GM12878 (cell line): ENCODE results near the gene RBMS1. TPM values are rescaled to one million over a fixed set of nuclear protein-coding genes. Genes with fewer than 3 reads are reported as not detected.

Experiments used
- ATAC-seq: fragments of 200-7000 bp; cut with Tn5 transposase; 3 replicates; pipeline ENCODE4 v1.9.1; 2020; ENCODE audit warnings: mild to moderate bottlenecking, moderate library complexity
- BruUV-seq: library from RNA; stranded (reverse); fragments of 400-500 nt; replicated peaks from 2 replicates; lab custom pipeline; 2021; lab: Mats Ljungman, UMichigan
- CTCF ChIA-PET: fragments of 300-600 bp; sonication (Branson Sonifier 250); formaldehyde crosslinking; extraction: SDS; loops from one replicate; lab custom pipeline; 2021; ENCODE audit warnings: inconsistent platforms; lab: Yijun Ruan, JAX
- POLR2A ChIA-PET: fragments of 350-600 bp; formaldehyde crosslinking; extraction: SDS; loops from one replicate; lab custom pipeline; 2021; ENCODE audit warnings: inconsistent platforms; lab: Charles Lee
- RAD21 ChIA-PET: fragments of 300-600 bp; sonication (Branson Sonifier 250); formaldehyde crosslinking; loops from one replicate; lab custom pipeline; 2023; ENCODE audit warnings: antibody characterized with exemption; ENCODE audit not compliant: unreplicated experiment; lab: Charles Lee
- SMC1A ChIA-PET: fragments of 300-600 bp; sonication (Branson Sonifier 250); formaldehyde crosslinking; loops from one replicate; lab custom pipeline; 2023; ENCODE audit not compliant: unreplicated experiment, uncharacterized antibody; lab: Charles Lee
- DNase-seq: peaks from one replicate; pipeline ENCODE4 v3.0.0-alpha.2; 2011; ENCODE audit warnings: low read depth, low spot score
- FAIRE-seq: peaks from 3 replicates; lab custom pipeline; 2011; peaks lifted over from hg19 to GRCh38; lab: Jason Lieb, UNC
- H2AFZ ChIP-seq: 2 replicates; pipeline ENCODE4 v1.6.0; 2011; ENCODE audit warnings: low read depth, low read length, control low read depth; ENCODE audit not compliant: control insufficient read depth
- H3K27ac ChIP-seq: 2 replicates; pipeline ENCODE4 v1.5.1; 2011; ENCODE audit warnings: control low read depth; ENCODE audit not compliant: control insufficient read depth, insufficient read depth
- H3K27me3 ChIP-seq, 2 experiments: replicated peaks in 1 of 2; 2 replicates each; pipeline versions ENCODE4 v1.6.0 to v1.6.1; 2011; ENCODE audit warnings: low read length in 1 of 2; ENCODE audit not compliant: control insufficient read depth in 2 of 2, insufficient read depth in 2 of 2
- H3K36me3 ChIP-seq, 2 experiments: 2 replicates each; pipeline ENCODE4 v1.5.1; 2011; ENCODE audit warnings: low read length in 1 of 2; ENCODE audit not compliant: control insufficient read depth in 2 of 2, insufficient read depth in 2 of 2
- H3K4me1 ChIP-seq: 2 replicates; pipeline ENCODE4 v1.6.1; 2011; ENCODE audit warnings: mild to moderate bottlenecking, low read length, moderate library complexity, mixed read lengths; ENCODE audit not compliant: control insufficient read depth, insufficient read depth
- H3K4me2 ChIP-seq: 2 replicates; pipeline ENCODE4 v1.6.0; 2011; ENCODE audit warnings: control low read depth; ENCODE audit not compliant: control insufficient read depth, insufficient read depth
- H3K4me3 ChIP-seq: fragments of 200-600 bp; sonication (generic); 2 replicates; pipeline ENCODE4 v1.5.1; 2016
- H3K79me2 ChIP-seq: 2 replicates; pipeline ENCODE4 v1.6.0; 2011; ENCODE audit warnings: low read length; ENCODE audit not compliant: control insufficient read depth, insufficient read depth
- H3K9ac ChIP-seq: 2 replicates; pipeline ENCODE4 v1.8.0; 2011; ENCODE audit warnings: low read length, control low read depth, mixed read lengths; ENCODE audit not compliant: control insufficient read depth, insufficient read depth
- H3K9me3 ChIP-seq: replicated peaks from 3 replicates; pipeline ENCODE4 v1.5.1; 2011; ENCODE audit warnings: mild to moderate bottlenecking, low read length; ENCODE audit not compliant: control insufficient read depth, insufficient read depth
- H4K20me1 ChIP-seq: 2 replicates; pipeline ENCODE4 v1.6.0; 2011; ENCODE audit not compliant: control insufficient read depth, insufficient read depth
- CBFB ChIP-seq: IDR thresholded peaks from 2 replicates; pipeline ENCODE4 v1.6.1; 2016; ENCODE audit warnings: antibody characterized with exemption, low read depth
- KLF5 ChIP-seq: fragments of 450-650 bp; IDR thresholded peaks from 2 replicates; pipeline ENCODE4 v1.6.1; 2014; ENCODE audit warnings: mild to moderate bottlenecking; ENCODE audit not compliant: partially characterized antibody
- MLLT1 ChIP-seq: fragments of 450-650 bp; IDR thresholded peaks from 2 replicates; pipeline ENCODE4 v1.6.1; 2016; ENCODE audit warnings: mild to moderate bottlenecking
- NR2C2 ChIP-seq: IDR thresholded peaks from 2 replicates; pipeline ENCODE4 v1.6.1; 2011; ENCODE audit warnings: borderline replicate concordance, low read depth; ENCODE audit not compliant: control insufficient read depth, insufficient read length
- PAX5 ChIP-seq: IDR thresholded peaks from 2 replicates; pipeline ENCODE4 v1.6.1; 2011; ENCODE audit warnings: low read depth, low read length, borderline replicate concordance
- RCOR1 ChIP-seq: conservative IDR thresholded peaks from 2 replicates; pipeline ENCODE4 v1.6.1; 2012; ENCODE audit warnings: low read depth, low read length, improper control_type of control experiment
- SMAD5 ChIP-seq: IDR thresholded peaks from 2 replicates; pipeline ENCODE4 v1.6.1; 2016; ENCODE audit warnings: antibody characterized with exemption, low read depth
- SPI1 ChIP-seq: IDR thresholded peaks from 2 replicates; pipeline ENCODE4 v1.6.1; 2011; ENCODE audit warnings: low read depth, mild to moderate bottlenecking, low read length, moderate library complexity, borderline replicate concordance; ENCODE audit not compliant: insufficient read depth
- ZBTB11 ChIP-seq: fragments of 450-650 bp; formaldehyde crosslinking; IDR thresholded peaks from 2 replicates; pipeline ENCODE4 v1.5.0; 2022; ENCODE audit warnings: mild to moderate bottlenecking, missing genetic modification characterization
- WGBS: methylation state at CpG from one replicate; pipeline ENCODE4 v1.1.6; 2016; ENCODE audit warnings: low lambda C conversion rate; ENCODE audit not compliant: insufficient replicate concordance, insufficient coverage; ENCODE audit errors: missing lambda C conversion rate; 5-methylcytosine and 5-hydroxymethylcytosine counted together
- in situ Hi-C: fragments of 300-500 bp; cut with MboI; formaldehyde crosslinking; loops from 9 replicates; pipeline ENCODE4 v1.14.3; 2018; ENCODE audit warnings: mixed read lengths
- intact Hi-C: fragments of 100-400 bp; cut with micrococcal nuclease; formaldehyde crosslinking; loops from one replicate; pipeline ENCODE4 v1.14.2; 2022; ENCODE audit not compliant: unreplicated experiment
- polyA plus RNA-seq, 11 experiments: library from polyadenylated mRNA; depleted of rRNA in 4 of 11; unstranded in 6 of 11; stranded (reverse) in 5 of 11; fragments of >200 nt; fragmentation: Nextera tagmentation in 4 of 11; fragmentation: Illumina TruSeq in 1 of 11; extraction: Ambion mirVana in 4 of 11; extraction: Trizol in 1 of 11; gene quantifications; 1 replicate in 1 of 11; 2 replicates in 10 of 11; pipeline versions ENCODE4 v1.2.1 to v1.2.3, GENCODE V29; 2011 to 2016; ENCODE audit warnings: inconsistent platforms in 2 of 11, missing spikeins in 2 of 11, low read depth in 1 of 11
- total RNA-seq, 4 experiments: library from RNA; depleted of rRNA in 3 of 4; stranded (reverse); fragments of >200 nt in 3 of 4; fragmentation: Illumina TruSeq in 1 of 4; extraction: Trizol in 1 of 4; gene quantifications; 2 replicates each; pipeline versions ENCODE4 v1.2.1 to v1.2.3, GENCODE V29; 2013 to 2021

The RBMS1 gene
- total and polyA plus RNA-seq, 10 of the 15 experiments (the other 5 are each of a cell fraction or from before 2014, with no cell fraction given): 0.04 to 0.31 (median 0.17) TPM; not detected in 1

- Histone ChIP-seq H3K4me2 (no peak overlapping the region), H3K9me3 (no peaks in the 10 kb centered on the region)
- no peak for TF ChIP-seq SPI1
- no peak for TF ChIP-seq CBFB
- TF ChIP-seq KLF5: no peak
- TF ChIP-seq ZBTB11 (CRISPR knock-in tag): no peak
- no peak for TF ChIP-seq PAX5
- TF ChIP-seq SMAD5: no peak
- no peak for TF ChIP-seq RCOR1
- TF ChIP-seq NR2C2: no peak
- no peak for TF ChIP-seq MLLT1
- TF ChIP-seq, all 136 proteins: peak for 0
- POLR2A ChIA-PET: no interaction called here
- H3K4me1 ChIP-seq: no peaks in the 10 kb centered on the region
- WGBS: 0% methylated on average over 2 of the region's 2 CpGs
- DNase-seq (no peak), ATAC-seq (no peak), FAIRE-seq (no peak)
- no peak overlapping the region for H3K4me3 ChIP-seq
- no peaks in the 10 kb centered on the region for H4K20me1 ChIP-seq
- H3K27me3 ChIP-seq: no peaks in the 10 kb centered on the region
- no peaks in the 10 kb centered on the region for H3K79me2 ChIP-seq
- BruUV-seq: no TSS peak
- RAD21 ChIA-PET: no interaction called here
- CTCF ChIA-PET: no interaction called here
- H3K9ac ChIP-seq: no peak overlapping the region
- H3K36me3 ChIP-seq: no peaks in the 10 kb centered on the region
- intact Hi-C loops (no loop called here), in situ Hi-C loops (no loop called here)
- SMC1A ChIA-PET: no interaction called here
- H3K27ac ChIP-seq: no peak overlapping the region
- no peak overlapping the region for H2AFZ ChIP-seq
Measured at GRCh38 chr2:160473468-160474318, 19.9 kb downstream of the RBMS1 start.
